Tibial nerve (tissue), 4 donors: ENCODE measurements around the gene TCEAL8.

Source experiments
- CTCF ChIP-seq, 5 experiments: fragments of 200-600 bp in 3 of 5; fragments of 450-650 bp in 2 of 5; sonication (generic) in 3 of 5; IDR thresholded peaks; one replicate each; pipeline ENCODE4 v1.5.1; 2016 to 2019; ENCODE audit warnings: antibody characterized with exemption in 5 of 5, mild to moderate bottlenecking in 3 of 5, moderate library complexity in 2 of 5
- EP300 ChIP-seq, 2 donors: sonication (generic); formaldehyde crosslinking; IDR thresholded peaks; one replicate each; pipeline ENCODE4 v1.6.1; 2017; ENCODE audit warnings: antibody characterized with exemption in 2 of 2, mild to moderate bottlenecking in 1 of 2

- TF ChIP-seq EP300 (IDR thresholded peaks at IDR 0.05), result no peak
- TF ChIP-seq CTCF (IDR thresholded peaks at IDR 0.05), result peak; percentile 33 to 48 (median 41)
Observed at GRCh38 chrX:103211012-103211715, 43.8 kb downstream of the TCEAL8 start.
